22Rv1 (cell line): ENCODE results near the gene SERPINA3.

Experiments used
- ZFX ChIP-seq: fragments of 450-650 bp; IDR thresholded peaks from 2 replicates; pipeline ENCODE4 v1.6.1; 2017; ENCODE audit warnings: antibody characterized with exemption, borderline replicate concordance
- TF ChIP-seq, protein P1 (sequence below): fragments of 450-650 bp; IDR thresholded peaks from 2 replicates; pipeline ENCODE4 v1.5.1; 2017; ENCODE audit warnings: mild to moderate bottlenecking

GRCh38 chr14:94643316-94644101 lies 31.3 kb downstream of the SERPINA3 start:
- no peak for TF ChIP-seq ZFX
- TF ChIP-seq, protein P1, sequence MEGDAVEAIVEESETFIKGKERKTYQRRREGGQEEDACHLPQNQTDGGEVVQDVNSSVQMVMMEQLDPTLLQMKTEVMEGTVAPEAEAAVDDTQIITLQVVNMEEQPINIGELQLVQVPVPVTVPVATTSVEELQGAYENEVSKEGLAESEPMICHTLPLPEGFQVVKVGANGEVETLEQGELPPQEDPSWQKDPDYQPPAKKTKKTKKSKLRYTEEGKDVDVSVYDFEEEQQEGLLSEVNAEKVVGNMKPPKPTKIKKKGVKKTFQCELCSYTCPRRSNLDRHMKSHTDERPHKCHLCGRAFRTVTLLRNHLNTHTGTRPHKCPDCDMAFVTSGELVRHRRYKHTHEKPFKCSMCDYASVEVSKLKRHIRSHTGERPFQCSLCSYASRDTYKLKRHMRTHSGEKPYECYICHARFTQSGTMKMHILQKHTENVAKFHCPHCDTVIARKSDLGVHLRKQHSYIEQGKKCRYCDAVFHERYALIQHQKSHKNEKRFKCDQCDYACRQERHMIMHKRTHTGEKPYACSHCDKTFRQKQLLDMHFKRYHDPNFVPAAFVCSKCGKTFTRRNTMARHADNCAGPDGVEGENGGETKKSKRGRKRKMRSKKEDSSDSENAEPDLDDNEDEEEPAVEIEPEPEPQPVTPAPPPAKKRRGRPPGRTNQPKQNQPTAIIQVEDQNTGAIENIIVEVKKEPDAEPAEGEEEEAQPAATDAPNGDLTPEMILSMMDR, result no peak
